Stomach (tissue), 9 donors: ENCODE results near the gene GCSAML. TPM values are rescaled to one million over a fixed set of nuclear protein-coding genes. Genes with fewer than 3 reads are reported as not detected.
"Not testable (repeated sequence)": the region's sequence is repeated elsewhere in the genome, so short reads cannot be mapped to it uniquely, and the experiment has no call there.

Experiments used
- DNase-seq, 2 donors: peaks; one replicate each; pipeline versions ENCODE4 v3.0.0 to v3.0.0-alpha.2; 2013 to 2019
- H3K27ac ChIP-seq, 5 donors: fragments of 200-600 bp in 4 of 5; sonication (generic) in 4 of 5; one replicate each; pipeline ENCODE4 v1.5.1; 2013 to 2019; ENCODE audit warnings: mild to moderate bottlenecking in 1 of 5, moderate library complexity in 1 of 5
- H3K27me3 ChIP-seq, 3 donors: fragments of 200-600 bp; sonication (generic); one replicate each; pipeline ENCODE4 v1.5.1; 2017 to 2019; ENCODE audit warnings: mixed run types in 1 of 3
- H3K36me3 ChIP-seq, 4 donors: fragments of 200-600 bp; sonication (generic); 1 replicate in 3 of 4; 2 replicates in 1 of 4; pipeline ENCODE4 v1.5.1; 2016 to 2019
- H3K4me1 ChIP-seq, 4 donors: fragments of 200-600 bp; sonication (generic); one replicate each; pipeline ENCODE4 v1.5.1; 2016 to 2019
- H3K4me3 ChIP-seq, 4 donors: fragments of 200-600 bp; sonication (generic) in 3 of 4; one replicate each; pipeline ENCODE4 v1.5.1; 2016 to 2019; ENCODE audit warnings: mild to moderate bottlenecking in 1 of 4
- H3K9me3 ChIP-seq, 4 donors: fragments of 200-600 bp; sonication (generic); one replicate each; pipeline ENCODE4 v1.5.1; 2016 to 2019
- CTCF ChIP-seq, 7 experiments: fragments of 450-650 bp in 4 of 7; fragments of 200-600 bp in 3 of 7; sonication (generic) in 3 of 7; IDR thresholded peaks; one replicate each; pipeline ENCODE4 v1.5.1; 2016 to 2019; ENCODE audit warnings: antibody characterized with exemption in 7 of 7, control low read depth in 2 of 7, mild to moderate bottlenecking in 1 of 7
- EP300 ChIP-seq: sonication (generic); formaldehyde crosslinking; IDR thresholded peaks from one replicate; pipeline ENCODE4 v1.6.1; 2017; ENCODE audit warnings: antibody characterized with exemption
- POLR2A ChIP-seq, 4 donors: fragments of 450-650 bp; IDR thresholded peaks; one replicate each; pipeline ENCODE4 v1.6.1; 2016; ENCODE audit warnings: antibody characterized with exemption in 4 of 4, control low read depth in 2 of 4, mild to moderate bottlenecking in 1 of 4, moderate library complexity in 1 of 4
- POLR2AphosphoS5 ChIP-seq, 3 donors: sonication (generic); formaldehyde crosslinking; IDR thresholded peaks; one replicate each; pipeline ENCODE4 v1.6.1; 2016; ENCODE audit warnings: antibody characterized with exemption in 3 of 3
- WGBS, 5 donors: extraction: QIAGEN DNeasy Blood & Tissue Kit in 3 of 5; methylation state at CpG; one replicate each; pipeline versions ENCODE4 v1.1.5 to v1.1.7; 2013 to 2018; 5-methylcytosine and 5-hydroxymethylcytosine counted together
- intact Hi-C: fragments of 100-400 bp; cut with DNase I; formaldehyde crosslinking; loops from one replicate; pipeline ENCODE4 v1.15.1; 2023; ENCODE audit warnings: low total_unique reads
- polyA plus RNA-seq, 3 donors: library from polyadenylated mRNA; stranded (reverse); fragments of 200-250 nt; gene quantifications; one replicate each; pipeline ENCODE4 v1.2.3, GENCODE V29; 2013
- total RNA-seq, 5 donors: library from RNA; depleted of rRNA; stranded (reverse); fragments of >200 nt; gene quantifications; one replicate each; pipeline versions ENCODE4 v1.1.0 to v1.2.3, GENCODE V29; 2014 to 2016
- donor health status: healthy with polysubstance abuse.
- donor health status: Bipolar disorder and iron deficiency.
- donor health status: healthy.

GCSAML gene
- total and polyA plus RNA-seq, 8 donors: 0.08 to 2.1 (median 0.18) TPM; not detected in 3

- H3K9me3 ChIP-seq: peaks cover 0 to 17% (median 14%) of the 10 kb centered on the region in 4 donors
- peaks cover 0 to 9% (median 7%) of the 10 kb centered on the region in 3 donors for H3K27me3 ChIP-seq
- H3K36me3 ChIP-seq: no peaks in the 10 kb centered on the region
- H3K27ac ChIP-seq: no peak overlapping the region
- TF ChIP-seq CTCF (IDR thresholded peaks at IDR 0.05): no peak
- WGBS, 5 donors: 44 to 72% (median 55%) methylated on average over 64 to 72 of the region's 72 CpGs
- H3K4me1 ChIP-seq: no peaks in the 10 kb centered on the region
- no peak overlapping the region for H3K4me3 ChIP-seq
- DNase-seq: peak in 1 of 2 donors; percentile 14
- intact Hi-C loops: no loop called here
Observed at GRCh38 chr1:247517795-247518612, 30.9 kb upstream of the GCSAML start.

GRCh38 chr1:247518613-247518891, 30.4 kb upstream of the GCSAML start:
- Histone ChIP-seq H3K4me1 (no peaks in the 10 kb centered on the region), H3K27me3 (peaks cover 0 to 9% (median 7%) of the 10 kb centered on the region in 3 donors), H3K4me3 (no peak overlapping the region), H3K27ac (no peak overlapping the region), H3K36me3 (no peaks in the 10 kb centered on the region), H3K9me3 (peaks cover 0 to 17% (median 14%) of the 10 kb centered on the region in 4 donors)
- no peak for DNase-seq
- no peak for TF ChIP-seq CTCF (IDR thresholded peaks at IDR 0.05)
- TF ChIP-seq POLR2AphosphoS5 (IDR thresholded peaks at IDR 0.05): no peak
- no peak for TF ChIP-seq POLR2A (IDR thresholded peaks at IDR 0.05)
- no peak for TF ChIP-seq EP300
- intact Hi-C loops: no loop called here
- WGBS, 5 donors: 78 to 89% (median 81%) methylated on average over 19 of the region's 19 CpGs

GRCh38 chr1:247521886-247522285, 27.0 kb upstream of the GCSAML start:
- H3K9me3 ChIP-seq: peaks cover 0 to 14% (median 12%) of the 10 kb centered on the region in 4 donors
- DNase-seq, H3K36me3 ChIP-seq, intact Hi-C loops, H3K27ac ChIP-seq, H3K4me1 ChIP-seq, H3K27me3 ChIP-seq, H3K4me3 ChIP-seq: not testable (repeated sequence)
- WGBS, 5 donors: 84 to 99% (median 94%) methylated on average over 11 to 25 of the region's 30 CpGs

- H3K4me1 ChIP-seq: no peaks in the 10 kb centered on the region
- H3K4me3 ChIP-seq: no peak overlapping the region
- peaks cover 0 to 6% (median 5%) of the 10 kb centered on the region in 4 donors for H3K9me3 ChIP-seq
- no peak overlapping the region for H3K27ac ChIP-seq
- no peak for DNase-seq
- intact Hi-C loops: no loop called here
- H3K36me3 ChIP-seq: no peaks in the 10 kb centered on the region
- TF ChIP-seq POLR2A (IDR thresholded peaks at IDR 0.05): no peak
- TF ChIP-seq EP300: no peak
- TF ChIP-seq CTCF (IDR thresholded peaks at IDR 0.05): no peak
- TF ChIP-seq POLR2AphosphoS5 (IDR thresholded peaks at IDR 0.05): no peak
- peaks cover 0 to 9% (median 5%) of the 10 kb centered on the region in 3 donors for H3K27me3 ChIP-seq
- 54 to 63% (median 60%) methylated on average over 2 of the region's 2 CpGs for WGBS, 5 donors
Observed at GRCh38 chr1:247528812-247529474, 20.0 kb upstream of the GCSAML start.
